WI38 (cell line): ENCODE data around the gene TBCK.

ENCODE experiments used
- H3K4me3 ChIP-seq: 2 replicates; pipeline ENCODE4 v1.5.1; 2011; ENCODE audit warnings: low read depth, mild to moderate bottlenecking, control low read depth, low read length
- CTCF ChIP-seq: IDR thresholded peaks from 2 replicates; pipeline ENCODE4 v1.5.1; 2012; ENCODE audit warnings: low read depth, mild to moderate bottlenecking, control low read depth, low read length

The TBCK gene

GRCh38 chr4:105994061-105994460 is 321.9 kb downstream of the TBCK start:
- no peak overlapping the region for H3K4me3 ChIP-seq
- no peak for TF ChIP-seq CTCF

GRCh38 chr4:105992641-105993305 is 323.2 kb downstream of the TBCK start:
- no peak for TF ChIP-seq CTCF

GRCh38 chr4:105991726-105992125 is 324.3 kb downstream of the TBCK start:
- no peak for TF ChIP-seq CTCF
- no peak overlapping the region for H3K4me3 ChIP-seq

More at GRCh38 chr4:105992641-105993305, 323.2 kb downstream of the TBCK start:
- no peak overlapping the region for H3K4me3 ChIP-seq
